Upper lobe of left lung (tissue), 4 donors: Measurements from ENCODE around the gene HTR2C.

Experiments
- EP300 ChIP-seq, 4 donors: sonication (generic); formaldehyde crosslinking; IDR thresholded peaks; one replicate each; pipeline ENCODE4 v1.5.1; 2017; ENCODE audit warnings: antibody characterized with exemption in 4 of 4, control low read depth in 2 of 4
- POLR2A ChIP-seq, 4 donors: fragments of 450-650 bp; IDR thresholded peaks; one replicate each; pipeline ENCODE4 v1.5.1; 2016 to 2017; ENCODE audit warnings: antibody characterized with exemption in 4 of 4, mild to moderate bottlenecking in 2 of 4
- POLR2AphosphoS5 ChIP-seq, 2 donors: sonication (generic); formaldehyde crosslinking; IDR thresholded peaks; one replicate each; pipeline ENCODE4 v1.5.1; 2017; ENCODE audit warnings: antibody characterized with exemption in 2 of 2
- TF ChIP-seq, protein P1 (sequence below), 6 experiments: fragments of 450-650 bp in 4 of 6; fragments of 200-600 bp in 2 of 6; sonication (generic) in 2 of 6; IDR thresholded peaks; one replicate each; pipeline ENCODE4 v1.5.1; 2016 to 2019; ENCODE audit warnings: antibody characterized with exemption in 6 of 6

DNA sequence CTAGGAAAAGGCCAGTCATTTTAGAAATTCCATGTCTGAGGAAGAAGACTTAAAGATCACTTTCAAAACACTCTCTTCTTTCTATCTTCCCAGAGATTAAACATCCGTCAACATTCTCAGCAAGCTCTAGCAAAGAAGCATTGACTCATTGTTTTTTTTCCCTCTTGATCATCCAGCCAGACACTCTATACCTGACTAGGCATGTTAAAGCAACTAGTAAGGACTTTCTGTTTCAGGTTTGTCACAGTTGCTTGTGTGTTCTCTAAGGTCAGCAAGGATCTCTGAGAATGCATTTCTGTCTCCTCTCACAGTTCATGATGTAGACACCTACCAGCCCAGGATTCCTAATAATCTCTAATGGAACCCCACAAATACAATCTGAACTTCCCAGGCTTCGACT lies 321.4 kb downstream of the HTR2C start:
- TF ChIP-seq, protein P1, sequence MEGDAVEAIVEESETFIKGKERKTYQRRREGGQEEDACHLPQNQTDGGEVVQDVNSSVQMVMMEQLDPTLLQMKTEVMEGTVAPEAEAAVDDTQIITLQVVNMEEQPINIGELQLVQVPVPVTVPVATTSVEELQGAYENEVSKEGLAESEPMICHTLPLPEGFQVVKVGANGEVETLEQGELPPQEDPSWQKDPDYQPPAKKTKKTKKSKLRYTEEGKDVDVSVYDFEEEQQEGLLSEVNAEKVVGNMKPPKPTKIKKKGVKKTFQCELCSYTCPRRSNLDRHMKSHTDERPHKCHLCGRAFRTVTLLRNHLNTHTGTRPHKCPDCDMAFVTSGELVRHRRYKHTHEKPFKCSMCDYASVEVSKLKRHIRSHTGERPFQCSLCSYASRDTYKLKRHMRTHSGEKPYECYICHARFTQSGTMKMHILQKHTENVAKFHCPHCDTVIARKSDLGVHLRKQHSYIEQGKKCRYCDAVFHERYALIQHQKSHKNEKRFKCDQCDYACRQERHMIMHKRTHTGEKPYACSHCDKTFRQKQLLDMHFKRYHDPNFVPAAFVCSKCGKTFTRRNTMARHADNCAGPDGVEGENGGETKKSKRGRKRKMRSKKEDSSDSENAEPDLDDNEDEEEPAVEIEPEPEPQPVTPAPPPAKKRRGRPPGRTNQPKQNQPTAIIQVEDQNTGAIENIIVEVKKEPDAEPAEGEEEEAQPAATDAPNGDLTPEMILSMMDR (IDR thresholded peaks at IDR 0.05), result no peak
- TF ChIP-seq POLR2A (IDR thresholded peaks at IDR 0.05) (no peak), POLR2AphosphoS5 (IDR thresholded peaks at IDR 0.05) (no peak), EP300 (IDR thresholded peaks at IDR 0.05) (no peak)
